Measurements from ENCODE around the gene MSANTD2.
A peak's percentile ranks its signal among the peaks of the same experiment; 100 is the strongest.

The MSANTD2 gene

DNA sequence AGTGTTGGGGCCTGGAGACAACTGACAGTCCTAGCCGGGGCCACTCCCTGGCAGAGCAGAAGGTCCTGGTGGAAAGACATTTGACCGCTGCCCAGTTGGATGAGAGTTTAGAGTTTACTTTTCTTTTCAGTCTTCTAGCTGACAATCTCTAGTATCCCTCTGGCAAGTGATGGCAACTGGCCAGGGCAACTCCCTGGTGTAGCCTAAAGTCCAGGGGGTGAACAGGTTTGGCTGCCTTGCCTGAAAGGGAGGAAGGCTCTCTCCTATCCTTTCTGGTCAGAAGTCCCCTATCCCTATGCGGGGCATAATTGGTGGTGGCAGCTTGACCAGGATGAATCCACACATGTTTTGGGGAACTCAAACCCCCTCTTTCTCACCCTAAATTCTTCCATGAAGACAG, 16.8 kb upstream of the MSANTD2 start:
- no peak for DNase-seq (ENCODE audit: low spot score)

DNA sequence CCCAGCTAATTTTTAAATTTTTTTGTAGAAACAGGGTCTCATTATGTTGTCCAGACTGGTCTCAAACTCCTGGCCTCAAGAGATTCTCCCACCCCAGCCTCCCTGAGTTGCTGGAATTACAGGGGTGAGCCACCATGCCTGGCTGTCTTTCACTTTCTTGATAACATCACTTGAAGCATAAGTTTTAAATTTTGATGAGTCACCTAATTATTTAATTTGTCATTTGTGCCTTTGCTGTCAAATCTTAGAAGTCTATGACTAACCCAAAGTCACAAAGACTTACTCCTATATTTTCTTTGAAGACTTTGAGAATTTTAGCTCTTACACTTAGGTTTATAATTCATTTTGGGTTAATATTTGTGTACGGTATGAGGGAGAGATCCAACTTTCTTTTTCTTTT, 14.5 kb upstream of the MSANTD2 start:
- no peak for DNase-seq (ENCODE audit: low spot score)

DNA sequence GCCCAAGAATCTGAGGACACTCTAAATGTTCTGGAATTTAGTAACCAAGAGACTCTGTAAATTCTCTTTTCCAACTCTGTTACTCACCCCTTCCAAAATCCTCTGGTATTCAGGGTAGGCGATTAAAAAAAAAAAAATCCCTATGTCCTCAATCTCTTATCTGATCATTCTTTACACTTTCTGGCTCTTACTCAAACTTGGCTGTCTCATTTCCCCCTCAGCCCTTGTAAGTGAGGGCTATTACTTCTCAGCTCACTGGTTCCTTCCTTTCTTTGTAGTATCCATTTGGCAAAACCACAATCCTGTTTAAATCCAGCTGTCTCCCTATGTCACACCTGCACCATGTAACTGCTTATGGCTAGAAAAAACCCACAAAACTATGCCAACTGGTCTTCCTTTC, 12.7 kb upstream of the MSANTD2 start:
- DNase-seq (ENCODE audit: low spot score), result peak; percentile 28

- DNase-seq (ENCODE audit: low spot score), result no peak
Measured at GRCh38 chr11:124811399-124812125, 11.4 kb upstream of the MSANTD2 start.

- no peak for DNase-seq (ENCODE audit: low spot score)
Measured at GRCh38 chr11:124807660-124808270, 7.6 kb upstream of the MSANTD2 start.

DNA sequence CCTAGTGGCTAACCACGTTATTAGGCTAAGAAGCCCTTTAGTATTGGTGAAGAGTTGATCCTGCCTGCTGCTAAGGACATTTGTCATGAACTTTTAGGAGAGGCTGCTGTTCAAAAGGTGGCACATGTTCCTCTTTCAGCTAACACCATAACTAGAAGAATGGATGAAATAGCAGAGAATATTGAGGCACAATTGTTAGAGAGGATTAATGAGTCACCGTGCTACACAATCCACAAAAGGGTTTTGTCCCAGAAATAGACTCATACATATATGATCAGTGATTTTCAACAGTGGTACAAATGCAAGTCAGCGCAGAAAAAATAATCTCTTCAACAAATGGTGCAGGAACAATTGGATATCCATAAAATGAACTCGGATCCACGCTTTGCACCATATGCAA, 7.0 kb upstream of the MSANTD2 start:
- DNase-seq (ENCODE audit: low spot score), result no peak

DNA sequence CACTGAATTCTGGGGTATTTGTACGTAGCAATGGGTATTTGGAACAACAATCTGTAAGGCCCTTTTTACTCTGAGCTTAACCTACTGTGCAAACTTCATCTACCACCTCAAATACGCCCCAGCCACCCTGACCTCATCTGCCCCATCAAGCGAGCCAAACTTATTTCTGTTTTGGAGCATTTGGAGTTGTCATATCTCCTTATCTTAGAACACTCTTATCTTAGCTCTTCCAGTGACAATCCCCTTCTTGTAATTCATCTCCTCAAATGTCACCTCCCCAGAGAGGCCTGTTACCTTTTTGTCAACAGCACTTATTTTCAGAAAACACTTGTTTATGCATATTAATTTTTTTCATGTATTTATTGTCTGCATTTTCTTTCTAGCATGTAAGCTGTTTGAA, 4.7 kb upstream of the MSANTD2 start:
- DNase-seq (ENCODE audit: low spot score), result no peak

GRCh38 chr11:124801636-124802312, 1.6 kb upstream of the MSANTD2 start:
- peak; percentile 65 for DNase-seq (ENCODE audit: low spot score)

DNA sequence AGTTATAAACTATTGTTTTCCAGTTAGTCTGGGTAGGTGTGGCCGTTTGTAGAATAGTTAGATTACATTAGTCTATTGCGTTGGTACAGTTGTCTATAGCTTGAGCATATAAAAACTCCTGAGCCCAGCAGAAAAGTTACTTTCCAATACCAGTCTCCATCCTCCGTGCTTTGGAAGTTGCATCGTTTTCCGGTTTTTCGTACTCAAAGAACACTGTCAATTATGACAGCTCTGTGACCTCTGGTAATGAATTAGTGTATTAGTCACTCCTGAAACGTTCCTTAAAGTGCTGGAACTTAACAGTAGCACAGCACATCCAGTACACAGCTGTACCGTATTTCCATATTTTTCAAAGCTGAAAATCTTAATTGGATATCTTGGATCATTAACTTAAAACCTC, 808 bp upstream of the MSANTD2 start:
- peak; percentile 42 for DNase-seq (ENCODE audit: low spot score)

DNA sequence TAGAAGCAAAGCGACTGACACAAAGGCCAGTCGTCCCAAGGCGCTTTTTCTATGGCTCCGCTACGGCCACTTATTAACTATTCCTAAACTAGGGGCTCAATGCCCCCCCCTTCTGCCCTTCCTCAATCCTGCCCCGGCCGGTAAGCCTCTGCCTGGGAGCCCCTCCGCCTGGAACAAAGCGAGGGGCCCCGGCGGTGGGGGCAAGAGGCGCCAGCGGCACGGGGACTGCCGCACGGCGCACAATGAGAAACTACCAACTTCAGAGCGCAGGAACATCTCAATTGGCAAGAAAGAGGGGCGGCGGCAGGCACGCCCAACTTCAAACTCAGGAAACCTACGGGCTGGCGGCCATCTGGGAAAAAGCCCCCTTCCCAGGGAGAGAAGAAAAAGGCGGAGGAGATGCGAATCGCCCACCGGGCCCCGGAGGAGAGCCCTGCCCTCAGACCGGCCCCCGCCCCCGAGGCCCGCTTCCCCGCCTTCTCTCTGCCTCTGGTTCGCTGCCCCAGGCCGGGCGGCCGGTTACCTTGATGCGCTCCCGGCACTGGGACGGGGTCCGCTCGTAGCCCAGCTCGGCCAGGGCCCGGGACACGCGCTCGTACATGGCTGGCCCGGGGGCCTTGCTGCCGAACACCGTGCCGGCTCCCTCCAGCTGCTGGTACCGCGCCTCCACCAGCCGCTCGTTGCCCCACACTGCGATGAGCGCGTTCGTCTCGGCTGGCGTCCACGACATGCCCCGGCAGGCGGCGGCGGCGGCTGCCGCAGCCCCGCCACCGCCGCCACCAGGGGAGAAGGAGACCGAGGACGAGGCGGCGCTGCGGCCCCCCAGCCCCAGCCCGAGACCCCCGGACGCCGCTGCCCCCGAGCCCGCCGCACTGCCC, 619 bp downstream of the MSANTD2 start:
- DNase-seq (ENCODE audit: low spot score), result peak; percentile 64

GRCh38 chr11:124798991-124799347, 1.2 kb downstream of the MSANTD2 start:
- peak; percentile 56 for DNase-seq (ENCODE audit: low spot score)

- DNase-seq (ENCODE audit: low spot score), result no peak
Measured at GRCh38 chr11:124796312-124796711, 3.9 kb downstream of the MSANTD2 start.

GRCh38 chr11:124793466-124794278, 6.5 kb downstream of the MSANTD2 start:
- peak; percentile 52 for DNase-seq (ENCODE audit: low spot score)

DNA sequence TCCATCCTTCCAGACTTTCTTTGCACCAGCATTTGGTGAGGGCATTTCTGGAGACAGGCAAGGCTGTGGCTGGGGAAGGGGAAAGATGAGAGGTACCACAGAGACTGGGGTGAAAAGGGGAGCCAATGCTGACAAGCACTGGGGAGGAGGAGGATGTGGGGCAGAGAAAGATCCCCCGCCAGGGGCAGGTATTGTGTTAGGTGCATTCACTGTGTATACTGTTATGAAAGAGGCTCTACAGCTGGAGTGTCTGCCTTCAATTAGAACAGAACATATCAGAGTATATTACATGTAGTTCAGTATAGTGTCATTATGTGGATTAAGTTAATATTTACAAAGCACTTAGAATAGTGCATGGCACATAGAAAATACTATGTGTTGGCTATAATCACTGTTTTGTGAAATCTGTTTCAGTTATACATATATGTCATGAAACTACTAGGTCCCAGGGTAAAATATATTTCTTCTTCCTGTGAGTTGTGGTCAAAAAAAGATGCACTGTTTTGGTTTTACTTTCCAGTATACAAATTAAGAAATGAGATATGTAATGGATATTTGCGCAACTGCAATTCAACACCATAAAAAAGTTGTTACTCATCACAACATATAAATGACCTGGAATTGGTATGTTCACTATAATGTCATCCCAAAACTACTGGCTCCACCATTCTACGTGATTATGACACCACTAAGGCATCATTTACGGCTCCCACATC, 8.4 kb downstream of the MSANTD2 start:
- DNase-seq (ENCODE audit: low spot score), result no peak

GRCh38 chr11:124788521-124788920, 11.7 kb downstream of the MSANTD2 start:
- DNase-seq (ENCODE audit: low spot score), result peak; percentile 7

GRCh38 chr11:124784051-124784450, 16.2 kb downstream of the MSANTD2 start:
- DNase-seq (ENCODE audit: low spot score), result no peak

GRCh38 chr11:124783002-124783401, 17.2 kb downstream of the MSANTD2 start:
- no peak for DNase-seq (ENCODE audit: low spot score)

DNA sequence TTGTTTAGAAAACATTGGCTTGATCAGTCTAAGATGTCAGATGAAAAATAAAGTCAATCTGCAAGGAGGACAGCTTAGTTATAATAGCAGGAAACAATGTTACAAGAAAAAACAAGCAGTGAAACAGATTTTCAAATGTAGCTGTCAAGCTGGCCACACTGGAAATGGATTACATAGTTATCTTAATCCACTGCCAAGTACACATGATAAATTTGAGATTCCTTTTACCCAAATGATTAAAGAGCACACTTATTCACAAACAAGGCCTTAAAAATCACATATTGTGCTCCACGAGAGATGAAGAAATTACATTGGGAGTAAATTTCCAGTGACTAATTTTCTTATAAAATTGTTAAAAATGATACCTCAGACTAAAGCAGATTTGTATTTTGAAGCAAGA, 20.6 kb downstream of the MSANTD2 start:
- DNase-seq (ENCODE audit: low spot score), result no peak

DNA sequence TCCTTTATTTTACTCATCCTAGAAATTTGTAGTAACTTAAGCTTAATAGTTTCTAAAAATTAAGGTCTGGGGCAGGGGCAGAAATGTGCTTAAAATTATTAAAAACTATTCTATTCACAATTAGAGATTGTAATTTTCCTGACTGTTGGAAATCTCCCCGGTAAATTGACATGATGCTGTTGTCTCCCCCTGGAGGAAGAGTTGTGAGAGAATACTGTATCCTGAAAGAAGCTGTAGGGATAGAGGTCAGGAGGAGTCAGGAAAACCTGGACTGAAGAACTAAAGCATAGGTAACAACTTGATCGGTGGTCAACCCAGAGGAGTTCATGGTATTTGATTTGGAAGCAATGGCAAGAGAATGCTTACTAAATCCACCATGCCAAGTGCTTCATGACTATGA, 21.9 kb downstream of the MSANTD2 start:
- no peak for DNase-seq (ENCODE audit: low spot score)

- DNase-seq (ENCODE audit: low spot score), result no peak
Measured at GRCh38 chr11:124776865-124777645, 23.2 kb downstream of the MSANTD2 start.

Data from GM03348 (cell line).